NOMO-1 treated with dmso at 0.1 percent for 144 hours (cell line): ENCODE measurements around the gene RAD51B.
A peak's percentile ranks its signal among the peaks of the same experiment; 100 is the strongest.

Source experiments
- DNase-seq: peaks from one replicate; lab custom pipeline; 2025; ENCODE audit not compliant: unreplicated experiment; lab: John Stamatoyannopoulos, UW

Gene RAD51B

GRCh38 chr14:68349900-68350629, 530.5 kb downstream of the RAD51B start:
- DNase-seq = no peak

DNA sequence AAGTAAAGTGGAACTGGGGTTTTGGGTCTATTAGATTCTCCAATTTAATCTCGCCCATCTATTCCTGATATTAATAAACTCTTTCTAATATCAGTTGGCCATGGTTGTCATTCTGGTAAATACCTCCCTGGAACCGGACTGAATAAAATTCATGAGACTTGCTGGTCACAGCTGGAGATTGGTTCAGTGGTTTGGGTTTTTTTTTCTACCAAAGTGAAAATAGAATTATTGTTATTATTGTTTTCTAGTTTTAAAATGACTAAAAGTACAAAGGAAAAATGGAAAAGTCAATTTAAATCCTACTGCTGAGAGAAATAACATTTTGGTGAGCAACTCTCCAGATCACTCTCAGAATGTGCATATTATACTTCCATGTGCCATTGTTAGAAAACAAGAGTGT, 535.8 kb downstream of the RAD51B start:
- DNase-seq = no peak

- DNase-seq = no peak
Observed at GRCh38 chr14:68357777-68358176, 538.2 kb downstream of the RAD51B start.

DNA sequence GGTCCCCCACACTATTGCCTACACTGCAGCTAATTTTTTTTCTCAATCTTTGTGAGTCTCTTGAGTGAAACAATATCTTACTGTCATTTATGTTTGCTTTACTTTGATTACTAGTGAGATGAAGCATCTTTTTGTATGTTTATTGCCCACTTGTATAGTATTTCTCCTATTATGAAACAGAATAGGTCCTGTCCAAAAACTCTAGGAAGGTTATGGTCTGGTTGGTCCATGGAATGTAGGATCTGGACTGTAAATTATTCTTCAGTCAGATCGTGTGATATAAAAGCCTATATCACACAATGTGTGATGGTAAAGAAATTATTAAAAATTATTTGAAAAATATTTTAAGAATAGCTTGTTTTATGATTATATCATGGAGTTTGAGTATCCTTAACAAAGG, 538.9 kb downstream of the RAD51B start:
- DNase-seq = no peak

DNA sequence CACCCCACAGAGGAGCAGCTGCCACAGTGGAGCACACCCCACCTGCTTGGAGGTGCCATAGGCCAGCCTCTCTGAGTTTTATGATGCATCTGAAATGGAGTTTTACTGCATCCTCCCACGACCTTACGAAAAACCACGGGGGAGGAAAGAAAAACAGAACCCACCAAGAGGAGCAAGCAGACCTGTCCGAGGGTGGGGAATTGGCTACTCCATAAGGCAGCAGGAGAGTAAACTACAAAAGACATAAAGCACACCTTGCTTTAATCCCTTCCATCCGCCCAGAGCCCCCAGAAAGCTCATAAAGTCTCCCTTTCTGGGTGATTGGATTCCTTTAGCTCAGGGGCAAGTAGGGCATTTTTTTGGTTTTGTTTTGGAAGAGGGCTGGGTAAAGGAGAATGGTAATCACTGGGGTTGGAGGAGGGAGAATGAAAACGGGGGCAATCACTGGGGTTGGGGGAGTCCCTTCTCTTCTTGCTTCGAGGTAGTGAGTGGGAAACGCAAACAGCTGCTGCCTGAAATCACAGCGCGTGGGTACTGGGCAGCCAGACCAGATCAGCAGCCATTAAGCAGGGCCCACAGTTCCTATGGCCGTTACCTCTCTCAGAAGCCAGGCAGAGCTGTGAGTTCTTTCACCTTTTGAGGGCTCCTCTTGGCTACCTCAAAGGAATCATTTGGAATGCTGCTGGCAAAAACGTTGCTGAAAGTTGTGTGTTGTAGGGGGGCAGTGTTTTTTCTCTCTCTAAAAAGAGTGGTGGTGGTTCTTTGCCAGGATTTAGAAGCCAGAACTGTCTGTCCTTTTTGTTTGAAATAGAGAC, 539.6 kb downstream of the RAD51B start:
- DNase-seq = no peak

DNA sequence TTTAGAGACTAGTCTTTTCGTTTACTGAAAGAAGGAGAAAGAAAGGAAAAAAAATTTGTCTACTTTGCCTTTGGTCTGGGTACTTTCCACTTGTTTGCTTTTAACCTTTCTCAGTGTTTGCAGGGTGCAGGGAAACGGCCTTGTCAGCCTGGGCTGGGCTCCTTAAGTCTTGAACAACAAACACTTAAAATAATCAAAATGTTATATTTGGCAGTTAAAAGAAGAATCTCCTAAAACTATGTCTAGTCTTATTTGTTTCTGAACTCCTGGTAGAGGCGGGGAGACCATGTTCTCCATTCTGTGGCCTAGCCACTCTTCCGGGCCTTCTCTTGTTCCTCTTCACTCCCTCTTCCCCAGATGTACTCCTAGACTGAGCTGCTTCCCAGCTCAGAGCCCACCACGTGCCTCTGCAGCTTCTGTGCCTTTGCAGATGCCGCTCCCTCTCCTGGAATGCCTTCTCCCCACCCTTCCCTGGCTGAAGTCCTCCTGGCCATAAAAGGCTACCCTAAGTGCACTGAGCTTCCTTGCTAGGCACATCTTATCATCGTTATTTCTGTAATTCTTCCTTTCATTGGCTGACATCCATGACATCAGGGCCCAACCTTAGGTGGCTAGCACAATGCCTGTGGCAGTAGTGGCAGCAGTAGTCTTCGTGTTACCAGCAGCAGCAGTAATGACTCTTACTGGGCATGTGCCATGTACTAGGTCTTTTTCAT, 540.4 kb downstream of the RAD51B start:
- no peak for DNase-seq

- no peak for DNase-seq
Observed at GRCh38 chr14:68361231-68361630, 541.7 kb downstream of the RAD51B start.

GRCh38 chr14:68362846-68363245, 543.3 kb downstream of the RAD51B start:
- DNase-seq = no peak

- DNase-seq = no peak
Observed at GRCh38 chr14:68363466-68363842, 543.9 kb downstream of the RAD51B start.

GRCh38 chr14:68363843-68364767, 544.5 kb downstream of the RAD51B start:
- no peak for DNase-seq

DNA sequence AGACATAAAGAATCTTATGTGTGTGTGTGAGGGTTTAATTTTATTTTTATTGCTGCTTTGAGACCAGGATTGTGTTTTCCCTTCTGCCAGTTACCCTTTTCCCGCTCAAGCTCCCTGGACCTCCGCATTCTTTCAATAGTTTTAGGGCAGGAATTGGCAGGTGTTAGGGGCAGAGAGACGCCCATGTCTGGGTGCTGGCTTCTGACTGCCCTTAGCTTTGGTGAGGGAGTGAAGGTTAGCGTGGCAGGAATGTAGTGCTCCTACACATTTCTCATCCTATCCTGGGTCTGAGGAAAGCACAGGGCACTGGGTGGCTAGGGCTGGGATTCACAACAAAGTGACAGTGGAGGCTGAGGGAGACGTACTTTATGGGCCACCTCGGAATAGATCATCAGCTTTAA, 545.2 kb downstream of the RAD51B start:
- DNase-seq = no peak

DNA sequence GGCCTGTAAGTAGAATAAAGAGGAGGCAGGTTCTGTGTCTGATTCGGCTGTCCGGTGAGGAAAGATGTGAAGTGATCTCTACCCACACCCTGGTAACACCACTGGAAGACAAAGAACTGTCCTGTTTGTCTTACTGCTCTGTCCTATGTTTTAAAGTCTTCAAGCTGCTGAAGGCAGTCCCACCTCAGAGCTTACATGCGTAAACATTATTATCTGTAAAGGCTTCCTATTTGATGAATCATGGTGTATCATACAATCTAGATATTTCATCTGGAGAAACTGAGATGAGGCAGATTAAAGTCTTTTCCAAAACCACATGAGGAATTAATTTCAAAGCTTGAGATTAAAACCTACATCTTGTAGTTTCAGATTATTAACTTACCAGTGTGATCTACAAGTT, 545.6 kb downstream of the RAD51B start:
- DNase-seq = no peak

DNA sequence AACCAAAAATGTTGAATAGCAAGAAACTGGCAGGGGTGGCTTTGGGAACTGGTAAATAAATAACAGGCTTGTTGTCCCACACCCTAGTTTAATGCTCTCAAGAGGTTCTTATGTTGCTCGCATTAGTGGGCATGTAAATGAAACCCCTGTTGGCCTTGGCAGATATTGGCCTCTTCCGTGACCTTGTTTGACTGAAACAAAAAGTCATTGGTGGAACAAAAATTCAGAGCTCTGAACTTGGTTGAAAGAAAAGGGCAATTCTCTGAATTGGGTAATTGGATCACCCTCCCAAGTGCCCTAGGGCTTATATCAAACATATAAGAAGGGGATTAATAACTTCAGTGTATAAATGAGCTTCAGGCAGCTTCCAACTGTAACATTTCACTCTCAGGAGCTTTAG, 547.1 kb downstream of the RAD51B start:
- DNase-seq = no peak

DNA sequence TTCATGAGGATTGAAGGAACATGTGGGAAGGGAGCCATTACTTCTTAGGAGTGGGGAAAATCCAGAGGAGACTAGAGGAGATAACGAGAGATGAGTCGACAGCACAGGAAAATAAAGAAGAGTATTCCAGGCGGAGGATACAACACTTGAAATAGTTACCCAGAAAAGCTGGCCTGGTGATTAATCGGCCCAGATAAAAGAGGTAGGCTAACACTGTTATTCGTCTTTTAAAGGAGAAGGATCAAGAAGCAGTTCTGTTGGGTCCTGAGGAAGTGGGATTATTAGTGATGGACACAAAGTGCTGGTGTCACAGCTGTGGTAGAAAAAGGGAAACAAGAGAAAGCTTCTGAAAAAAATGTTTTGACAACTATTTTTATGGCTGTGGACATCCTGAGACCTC, 548.0 kb downstream of the RAD51B start:
- DNase-seq = peak; percentile 19

DNA sequence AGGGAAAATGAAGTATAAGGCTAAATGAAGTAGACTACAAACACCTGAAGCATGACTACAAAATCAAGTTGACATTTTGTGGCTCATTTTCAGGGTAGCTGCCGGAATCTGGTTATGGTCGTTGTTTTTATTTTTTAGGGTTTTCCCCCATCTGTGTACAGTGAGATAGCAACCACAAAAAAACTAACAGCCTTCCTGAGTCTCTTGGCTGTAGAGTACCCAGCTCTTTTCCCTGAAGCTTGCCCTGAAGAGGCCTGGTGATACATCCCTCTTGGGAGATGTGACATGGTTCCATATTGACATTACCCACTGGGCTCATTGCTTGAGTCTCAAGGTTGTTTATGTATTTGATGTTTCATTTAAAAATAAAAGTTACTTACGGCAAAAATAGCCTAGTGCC, 549.3 kb downstream of the RAD51B start:
- no peak for DNase-seq

DNA sequence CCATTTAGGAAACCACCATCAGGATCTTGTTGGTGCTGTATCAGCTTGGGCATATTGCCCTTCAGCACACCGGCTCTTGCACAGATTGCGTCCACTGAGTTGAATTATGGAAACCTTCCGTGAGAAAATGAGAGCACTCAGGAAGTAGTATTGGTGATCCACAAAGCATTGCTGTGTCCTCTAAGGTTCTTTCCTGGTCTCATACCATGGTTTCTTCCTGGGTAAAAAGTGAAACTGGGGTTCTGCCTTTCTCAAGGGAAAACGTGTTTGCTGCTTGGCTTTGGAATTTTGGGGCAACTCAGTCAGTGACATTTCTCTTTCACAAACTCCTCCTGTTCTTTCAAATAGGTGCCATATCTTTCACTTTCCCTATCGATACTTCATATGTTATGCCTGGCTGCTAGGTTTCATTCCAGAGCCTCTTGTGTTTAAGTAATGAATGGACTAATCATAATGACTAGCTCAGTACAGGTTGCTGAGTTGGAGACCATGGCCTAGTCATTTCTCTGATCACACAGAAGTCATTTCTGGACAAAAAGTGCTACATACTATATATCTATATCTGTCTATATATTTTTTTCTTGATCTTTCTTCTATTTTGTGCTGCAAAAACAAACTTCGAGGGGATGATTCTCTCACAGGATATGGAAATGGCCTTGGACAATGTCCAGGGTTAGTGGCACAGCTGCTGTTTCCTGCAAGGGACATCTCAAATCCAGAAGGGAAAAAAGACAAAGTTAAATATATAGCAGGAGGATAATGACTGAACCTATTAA, 549.9 kb downstream of the RAD51B start:
- DNase-seq = no peak

GRCh38 chr14:68370057-68370360, 550.4 kb downstream of the RAD51B start:
- DNase-seq = no peak

DNA sequence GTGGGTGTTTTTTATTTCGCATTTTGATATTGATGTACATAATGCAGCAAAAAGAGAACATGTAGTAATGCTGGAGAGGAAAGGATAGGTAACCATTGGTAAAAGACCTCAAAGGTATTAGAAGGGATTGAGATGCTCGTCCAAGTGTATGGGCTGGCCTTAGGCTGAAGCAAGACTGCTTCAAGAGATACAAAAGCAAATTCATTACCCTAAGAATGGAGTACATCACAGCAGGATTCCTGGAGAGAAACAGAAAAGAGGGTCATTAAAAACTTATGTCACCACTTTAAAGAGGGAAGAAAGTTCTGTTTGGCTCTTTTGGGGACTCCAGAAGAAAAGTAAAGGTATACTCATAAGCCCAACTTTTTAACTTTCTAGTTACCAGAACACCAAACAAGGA, 552.8 kb downstream of the RAD51B start:
- no peak for DNase-seq

- no peak for DNase-seq
Observed at GRCh38 chr14:68373124-68373646, 553.6 kb downstream of the RAD51B start.

- peak; percentile 65 for DNase-seq
Observed at GRCh38 chr14:68373847-68374444, 554.4 kb downstream of the RAD51B start.
